ENCODE results near the gene LMO7.

Gene LMO7

DNA sequence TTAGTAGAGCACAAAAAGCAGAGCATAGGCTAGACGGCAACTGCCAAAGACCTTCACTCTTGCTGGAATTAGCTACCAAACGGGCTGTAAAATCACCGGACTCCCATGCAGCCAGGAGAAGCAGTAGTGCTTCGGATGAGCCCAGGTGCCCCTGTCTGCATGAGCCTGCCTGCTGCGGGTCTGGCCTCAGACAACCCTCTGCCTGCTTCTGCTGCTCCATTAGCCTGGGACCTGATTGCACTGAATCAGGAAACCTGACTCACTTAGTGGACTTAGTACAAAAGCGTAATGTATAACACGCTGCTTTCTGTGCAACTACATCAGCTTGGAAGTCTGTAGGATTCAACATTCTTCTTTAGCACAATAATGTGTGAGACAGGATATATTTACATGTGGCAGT is 170.0 kb downstream of the LMO7 start:
- no peak for DNase-seq

DNA sequence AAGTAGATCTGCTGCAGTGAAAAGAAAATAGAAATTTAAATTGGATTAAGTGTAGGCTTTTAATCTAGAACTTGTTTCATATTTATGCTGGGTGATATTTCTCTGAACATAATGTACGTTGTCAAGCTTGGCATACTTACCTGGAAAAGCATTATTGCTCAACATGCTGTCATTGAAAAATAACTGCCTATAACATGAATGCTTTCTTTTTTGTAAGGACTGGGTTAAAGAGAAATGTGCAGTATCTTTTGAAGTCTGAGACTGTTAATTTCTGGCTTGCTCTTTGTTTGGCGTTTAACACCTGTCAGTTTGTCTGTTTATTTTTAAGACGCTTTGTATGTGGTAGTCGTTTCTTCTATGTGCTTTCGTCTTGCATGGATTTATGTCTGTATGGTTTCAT is 175.2 kb downstream of the LMO7 start:
- DNase-seq = no peak

DNA sequence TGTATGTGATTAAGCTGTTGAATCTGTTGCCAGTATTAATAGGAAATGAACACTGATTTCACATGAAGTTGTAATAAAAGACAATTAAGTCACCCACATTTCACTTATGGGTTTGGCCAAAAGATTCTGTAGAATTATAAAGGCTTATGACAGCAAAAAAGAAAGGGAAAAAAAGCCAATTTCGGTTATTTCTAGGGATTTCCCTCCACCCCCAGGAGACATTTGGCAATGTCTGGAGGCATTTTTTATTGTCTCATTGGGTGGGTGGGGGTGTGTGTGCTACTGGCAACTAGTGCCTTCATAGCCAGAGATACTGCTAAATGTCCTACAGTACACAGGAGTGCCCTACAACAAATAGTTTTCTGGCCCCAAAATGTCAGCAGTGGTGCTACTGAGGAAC is 175.7 kb downstream of the LMO7 start:
- no peak for DNase-seq

DNA sequence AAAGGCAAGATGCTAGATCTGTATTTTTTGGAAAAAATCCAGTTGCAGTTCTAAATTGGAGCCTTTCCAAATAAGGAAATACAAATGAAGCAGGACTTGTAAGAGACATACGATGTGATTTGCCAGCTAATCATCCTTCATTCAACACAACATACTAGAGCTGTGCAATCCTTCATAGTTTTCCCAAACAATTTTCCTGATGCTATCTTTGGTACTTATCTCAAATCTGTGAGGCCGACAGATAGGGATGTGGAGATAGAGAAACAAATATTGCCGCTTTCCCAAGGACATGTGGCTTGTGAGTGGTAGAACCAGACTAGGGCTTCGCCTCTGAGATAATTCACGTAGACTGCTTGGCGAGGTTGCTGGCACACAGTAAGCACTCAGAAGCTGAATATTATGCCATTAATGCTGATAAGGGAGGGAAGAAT is 176.6 kb downstream of the LMO7 start:
- no peak for DNase-seq

DNA sequence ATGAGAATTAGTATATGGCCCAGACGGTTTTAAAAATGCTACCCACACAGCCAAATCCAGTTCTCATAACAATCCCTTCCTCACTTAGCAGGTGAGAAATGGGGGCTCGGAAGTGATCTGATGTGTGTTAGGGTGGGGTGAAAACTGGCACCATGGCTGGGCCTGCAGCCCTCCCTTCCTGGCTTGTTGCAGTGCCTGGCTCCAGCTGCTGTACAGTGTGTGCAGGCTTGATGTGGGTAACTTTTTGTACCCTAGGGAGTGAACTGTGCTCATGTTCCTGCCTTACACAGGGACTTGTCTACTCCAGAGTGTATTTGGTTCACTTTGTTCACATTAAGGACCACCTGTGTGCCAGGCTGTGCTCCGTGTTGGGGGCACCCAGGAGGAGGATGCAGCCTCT is 177.2 kb downstream of the LMO7 start:
- no peak for DNase-seq

DNA sequence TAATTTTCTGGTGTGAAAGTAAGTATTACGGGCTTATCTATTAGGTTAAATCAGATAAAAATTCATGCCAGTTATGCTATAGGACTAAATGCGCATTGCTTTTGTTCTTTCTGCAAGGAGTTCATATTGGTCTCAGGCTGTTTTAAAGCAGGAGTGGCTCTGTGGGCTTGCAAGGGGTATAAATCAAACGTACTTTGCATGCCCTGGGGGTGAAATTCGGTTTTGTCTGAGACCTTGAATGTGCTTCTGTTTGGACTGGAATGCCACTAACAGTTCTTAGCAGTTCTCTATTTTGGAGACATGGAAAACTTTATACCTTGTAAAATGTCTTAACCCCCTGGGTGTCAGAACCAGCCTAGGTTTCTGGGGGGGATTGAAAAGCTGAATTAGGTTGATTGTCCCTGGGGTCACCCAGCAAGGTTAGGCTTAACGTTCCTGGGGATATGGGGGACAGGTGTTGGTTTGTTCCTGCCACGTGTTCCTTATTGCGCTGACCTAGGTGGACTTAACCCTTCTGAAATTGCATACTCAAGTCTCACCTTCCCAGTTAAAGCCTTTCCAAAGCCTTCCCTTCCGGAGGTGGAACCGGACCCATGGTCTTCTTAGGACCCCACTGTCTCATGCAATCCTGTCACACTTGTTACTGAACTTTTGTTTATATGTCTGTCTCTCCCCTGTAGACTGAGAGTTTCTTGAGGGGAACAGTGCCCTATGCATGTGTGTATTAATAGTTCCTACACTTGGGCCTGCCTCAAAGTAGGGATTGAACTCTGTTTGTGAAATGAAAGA is 182.2 kb downstream of the LMO7 start:
- DNase-seq = no peak

DNA sequence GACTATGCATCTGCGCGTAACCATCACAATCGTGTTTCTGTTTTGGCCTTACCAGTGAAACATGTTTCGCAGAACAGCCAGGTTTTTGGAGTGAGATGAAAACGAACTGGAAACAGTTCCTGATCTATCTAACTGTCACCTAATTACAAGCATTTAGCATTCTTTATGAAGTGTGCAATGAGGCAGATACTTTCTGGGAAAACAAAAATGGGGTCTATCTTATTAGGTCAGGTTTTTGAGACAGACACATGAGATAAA is 182.8 kb downstream of the LMO7 start:
- DNase-seq = no peak

DNA sequence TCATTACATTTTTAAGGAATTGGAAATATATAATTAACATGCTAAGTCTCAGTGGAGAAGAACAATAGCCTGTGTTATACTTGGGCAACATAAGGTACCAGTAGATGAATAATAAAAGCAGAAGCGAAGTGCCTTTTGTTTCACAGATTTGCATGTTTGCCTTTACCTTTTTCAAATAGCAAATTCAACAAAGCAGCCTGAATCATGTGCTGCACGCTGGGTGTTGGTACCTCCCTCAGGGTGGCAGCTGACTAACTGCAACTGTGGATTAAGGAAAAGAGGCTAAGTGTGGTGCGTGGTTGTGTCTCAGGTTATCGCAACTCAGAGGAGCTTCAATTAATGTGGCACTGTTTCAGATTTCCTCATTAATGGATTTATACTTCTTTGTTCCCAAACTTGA is 189.0 kb downstream of the LMO7 start:
- no peak for DNase-seq

DNA sequence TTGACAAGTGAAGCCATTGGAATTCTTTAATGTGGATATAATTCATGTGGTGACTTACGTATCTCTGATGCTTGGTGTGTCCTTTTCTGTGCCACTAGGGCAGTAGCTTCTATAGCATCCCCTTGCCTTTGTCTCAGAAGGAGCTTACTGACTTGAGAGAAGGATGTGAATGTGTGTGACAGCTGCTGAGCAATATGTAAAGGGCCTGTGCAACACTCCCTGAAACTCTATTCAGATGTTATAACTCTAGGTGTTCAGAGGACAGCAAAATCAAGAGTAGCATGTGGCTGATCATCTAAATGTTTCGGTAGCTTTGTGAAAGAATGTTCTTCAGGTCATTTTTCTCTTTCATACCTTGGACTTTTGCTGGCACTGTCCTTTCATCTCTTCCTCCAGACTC is 189.5 kb downstream of the LMO7 start:
- DNase-seq = no peak

DNA sequence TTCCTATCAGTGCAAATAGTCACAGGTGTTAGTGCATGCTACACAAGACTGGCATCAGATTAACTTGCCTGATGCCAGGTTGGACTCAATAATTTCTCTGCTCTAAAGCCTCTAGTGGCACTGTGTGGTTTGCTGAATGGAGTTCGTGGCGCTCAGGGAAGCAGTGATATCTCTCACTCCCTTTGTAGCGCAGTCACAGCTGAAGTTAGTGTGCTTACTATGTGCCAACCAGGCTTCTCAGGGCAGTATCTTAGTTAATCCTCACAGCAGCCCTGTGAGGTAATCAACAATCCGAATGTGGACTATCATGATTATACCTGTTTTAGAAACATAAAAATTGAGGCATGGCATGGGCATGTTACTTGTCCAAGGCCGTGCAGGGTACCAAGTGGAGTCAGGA is 190.3 kb downstream of the LMO7 start:
- no peak for DNase-seq

DNA sequence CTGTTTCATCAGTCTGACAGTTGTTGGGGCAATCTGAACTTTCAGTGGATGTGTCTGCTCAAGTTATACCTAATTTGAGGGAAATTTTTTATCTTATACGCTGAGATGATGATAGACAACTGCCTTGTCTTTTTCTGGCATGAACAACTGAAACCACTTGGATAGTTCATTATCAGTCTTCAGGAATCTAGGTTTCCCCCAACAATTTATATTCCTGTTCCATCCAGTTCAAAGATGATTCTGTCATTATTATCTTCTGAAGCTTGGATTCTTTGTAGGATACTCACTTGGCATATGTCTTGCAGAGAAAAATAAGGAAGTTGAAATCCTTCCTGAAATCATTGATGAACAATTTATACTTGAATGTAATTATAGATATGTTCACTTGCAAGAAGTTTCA is 193.7 kb downstream of the LMO7 start:
- no peak for DNase-seq

DNA sequence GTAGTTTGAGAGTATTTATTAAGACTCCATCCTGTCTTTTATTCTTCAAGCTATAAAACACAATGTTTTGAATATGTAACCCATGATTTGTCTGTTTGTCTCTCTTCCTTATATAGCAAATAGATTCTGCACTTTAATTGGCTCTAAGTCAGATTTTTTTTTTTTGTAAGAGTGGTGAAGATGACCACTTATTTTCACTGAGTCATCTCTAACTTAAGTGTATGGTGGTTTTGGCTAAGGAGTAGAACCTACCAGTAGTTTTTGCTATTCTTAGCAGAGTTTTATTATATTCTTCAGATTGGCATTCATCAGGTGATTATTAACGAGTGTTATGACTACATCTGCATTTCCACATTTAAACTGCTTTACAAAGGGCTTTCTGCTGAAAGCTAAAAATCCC is 194.7 kb downstream of the LMO7 start:
- no peak for DNase-seq

DNA sequence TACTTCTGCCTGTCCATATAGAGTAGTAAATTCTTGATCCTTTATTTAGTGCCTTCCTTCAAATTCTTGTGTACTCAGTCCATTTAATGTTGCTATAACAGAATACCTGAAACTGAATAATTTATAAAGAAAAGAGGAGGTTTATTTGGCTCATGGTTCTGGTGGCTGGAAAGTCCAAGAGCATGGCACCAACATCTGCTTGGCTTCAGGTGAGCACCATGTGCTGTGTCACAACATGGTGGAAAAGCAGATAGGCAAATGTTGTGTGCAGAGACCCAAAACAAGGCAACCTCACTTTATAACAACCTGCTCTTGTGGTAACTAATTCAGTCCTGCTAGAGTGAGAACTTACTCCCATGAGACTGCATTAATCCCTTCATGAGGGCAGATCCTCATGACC is 195.3 kb downstream of the LMO7 start:
- no peak for DNase-seq

DNA sequence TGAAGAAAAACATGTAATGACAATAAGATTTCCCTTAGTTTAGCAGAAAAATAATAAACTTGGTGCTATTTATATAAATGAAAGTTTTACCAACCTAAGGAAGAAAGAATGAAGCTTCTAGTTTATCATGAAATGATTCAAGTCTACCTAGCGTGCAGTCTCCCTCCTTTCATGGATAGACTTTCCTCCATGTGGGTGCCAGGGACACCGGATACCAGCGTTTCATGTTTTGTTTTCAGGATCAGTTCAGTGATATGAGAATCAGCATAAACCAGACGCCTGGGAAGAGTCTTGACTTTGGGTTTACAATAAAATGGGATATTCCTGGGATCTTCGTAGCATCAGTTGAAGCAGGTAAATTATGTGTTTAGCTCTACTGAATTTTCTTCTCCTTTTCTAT is 196.7 kb downstream of the LMO7 start:
- no peak for DNase-seq

DNA sequence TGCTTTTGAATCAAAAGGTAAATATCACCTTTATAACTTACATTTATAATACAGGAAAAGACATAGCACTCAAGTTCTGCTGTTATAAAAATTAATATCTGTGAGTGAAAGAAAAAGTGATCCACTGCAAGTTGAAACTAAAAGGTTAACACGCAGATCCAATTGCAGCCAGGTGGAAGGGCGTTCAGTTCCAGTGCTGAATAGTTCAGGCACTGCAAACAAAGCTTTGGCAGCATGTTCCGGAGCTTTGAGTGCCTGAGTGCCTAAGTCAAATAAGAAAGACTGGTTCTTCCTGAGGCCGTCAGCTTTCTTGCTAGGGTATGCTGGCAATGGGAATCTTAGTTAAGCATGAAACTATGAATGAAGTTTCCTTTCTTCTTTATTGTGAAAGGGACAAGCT is 200.3 kb downstream of the LMO7 start:
- no peak for DNase-seq

DNA sequence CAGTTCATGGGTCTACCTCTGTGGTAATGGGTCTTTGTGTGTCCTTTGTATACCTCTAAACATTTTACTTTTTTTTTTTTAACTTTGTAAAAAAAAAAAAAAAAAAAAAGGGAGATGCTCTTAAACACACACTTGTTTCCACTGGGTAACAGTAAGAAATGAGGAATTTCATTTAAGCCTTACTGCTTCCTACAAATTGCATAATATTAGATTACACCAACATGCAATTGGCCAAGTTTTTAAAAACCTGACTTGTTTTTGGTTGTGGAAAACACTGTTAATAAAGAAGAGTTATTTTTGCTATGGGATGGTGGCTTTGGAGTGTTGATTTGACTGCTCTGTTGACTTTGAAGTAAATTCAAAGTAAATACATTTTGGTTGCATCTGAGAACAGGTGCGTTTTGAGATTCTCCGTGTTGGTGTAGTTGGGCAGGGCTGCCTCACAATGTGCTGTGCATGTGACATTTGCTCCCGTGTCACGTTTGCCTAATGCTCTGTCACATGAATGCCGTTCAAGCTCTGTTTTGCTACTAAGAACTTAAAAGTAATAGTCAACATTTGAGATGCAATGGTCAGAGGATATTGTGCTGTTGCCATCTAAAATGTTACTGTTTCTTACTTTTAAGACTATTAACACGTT is 202.4 kb downstream of the LMO7 start:
- no peak for DNase-seq

DNA sequence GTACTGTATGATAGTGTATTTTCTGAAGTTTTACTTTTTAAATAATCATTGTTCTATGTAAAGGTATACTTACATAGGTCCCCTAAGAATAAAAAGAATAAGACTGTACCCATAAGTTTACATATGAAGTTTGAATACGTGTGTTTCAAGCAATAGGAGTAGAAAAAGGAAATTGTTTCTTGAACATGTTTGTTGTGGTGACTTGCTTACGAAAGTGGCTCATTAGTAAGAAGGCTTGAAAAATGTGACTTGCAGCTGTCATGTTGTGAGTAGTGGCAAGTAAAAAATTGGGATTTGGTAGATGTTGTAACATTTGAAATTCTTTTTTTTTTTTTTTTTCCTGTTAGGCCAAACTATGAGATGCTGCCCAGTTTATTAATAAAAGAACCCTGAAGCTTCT is 203.3 kb downstream of the LMO7 start:
- no peak for DNase-seq

DNA sequence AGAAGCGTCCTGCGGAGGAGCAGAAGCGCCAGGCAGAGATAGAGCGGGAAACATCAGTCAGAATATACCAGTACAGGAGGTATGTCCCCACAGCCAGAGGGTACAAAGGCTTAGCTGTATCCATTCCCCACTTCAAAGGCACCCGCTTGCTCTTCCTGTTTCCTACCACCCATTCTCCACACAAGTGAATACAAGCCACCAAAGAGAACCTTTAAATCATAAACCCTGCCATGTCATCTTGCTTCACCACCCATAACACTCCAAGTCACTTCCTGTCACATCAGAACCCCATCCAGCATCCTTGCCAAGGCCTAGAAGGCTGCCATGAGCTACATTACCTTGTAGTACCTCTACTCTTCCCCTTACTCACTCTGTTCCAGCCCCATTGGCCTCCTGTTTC is 205.8 kb downstream of the LMO7 start:
- DNase-seq = no peak

DNA sequence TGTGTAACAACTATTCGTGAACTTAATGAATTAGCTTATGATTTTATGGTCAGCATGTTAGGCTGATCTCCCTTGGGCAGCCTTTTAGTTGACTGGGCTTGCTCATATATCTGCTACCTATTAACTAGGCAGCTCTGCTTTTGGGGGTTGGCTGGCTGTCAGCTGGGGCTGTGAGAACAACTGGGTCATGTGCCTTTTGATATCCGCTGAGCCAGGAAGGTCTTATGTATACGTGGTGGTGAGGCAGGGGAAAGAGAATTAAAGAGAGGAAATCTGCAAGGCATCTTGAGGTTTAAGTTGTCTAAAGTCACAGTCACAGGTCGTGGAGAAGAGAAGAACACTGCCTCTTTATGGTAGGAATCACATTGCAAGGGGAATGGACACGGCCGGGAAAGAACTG is 206.9 kb downstream of the LMO7 start:
- no peak for DNase-seq

DNA sequence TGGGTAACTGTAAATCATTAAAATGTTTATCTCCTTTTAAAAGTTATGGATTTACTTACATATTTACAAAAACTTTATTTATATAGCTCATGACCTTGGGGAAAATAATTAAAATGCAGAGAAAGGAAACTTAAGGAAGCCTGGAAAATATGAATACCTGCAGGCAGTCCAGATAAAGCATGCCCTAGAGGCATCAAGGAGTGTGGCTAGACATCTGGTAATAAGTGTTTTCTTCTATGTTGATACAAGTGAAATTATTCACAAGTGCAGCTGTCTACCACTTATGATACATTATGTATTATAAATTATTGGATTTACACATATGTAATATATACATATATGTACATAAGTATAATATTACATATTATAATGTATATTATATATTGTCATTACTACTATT is 207.9 kb downstream of the LMO7 start:
- no peak for DNase-seq

DNA sequence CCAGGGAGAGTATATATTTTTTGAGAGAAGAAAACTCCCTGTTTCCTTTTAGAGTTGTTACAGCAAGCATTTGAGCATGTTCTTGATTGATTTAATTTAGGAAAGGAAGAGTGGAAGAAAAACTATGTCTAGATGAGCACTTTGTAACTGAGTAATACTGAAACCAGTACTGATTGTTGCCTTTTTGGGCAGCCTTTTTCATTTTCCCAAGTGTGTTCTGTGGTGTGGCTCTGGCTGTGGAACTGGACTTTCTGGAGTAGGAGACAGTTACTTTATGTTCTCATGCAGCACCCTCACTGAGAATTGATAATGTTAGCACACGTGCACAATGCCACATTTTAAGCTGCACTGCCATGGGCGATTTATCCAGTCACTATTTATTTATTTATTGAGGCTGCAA is 211.5 kb downstream of the LMO7 start:
- no peak for DNase-seq

DNA sequence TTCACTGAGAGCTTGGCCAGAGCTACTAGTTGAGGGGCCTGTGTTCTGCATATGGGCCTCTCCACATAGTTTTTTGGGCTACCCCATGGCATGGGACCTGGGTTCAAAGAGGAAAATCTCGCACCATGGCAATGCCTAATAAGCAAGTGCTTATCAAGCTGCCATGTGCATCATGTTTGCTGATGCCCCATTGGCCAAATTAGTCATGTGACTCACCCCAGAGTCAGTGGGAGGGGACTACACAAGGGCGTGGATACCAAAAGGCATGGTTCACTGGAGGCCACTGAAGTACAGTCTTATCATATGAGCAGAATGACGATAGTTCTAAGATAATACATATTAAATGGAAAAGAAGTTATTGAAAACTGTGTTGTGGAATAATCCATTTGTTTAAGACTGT is 214.8 kb downstream of the LMO7 start:
- no peak for DNase-seq

DNA sequence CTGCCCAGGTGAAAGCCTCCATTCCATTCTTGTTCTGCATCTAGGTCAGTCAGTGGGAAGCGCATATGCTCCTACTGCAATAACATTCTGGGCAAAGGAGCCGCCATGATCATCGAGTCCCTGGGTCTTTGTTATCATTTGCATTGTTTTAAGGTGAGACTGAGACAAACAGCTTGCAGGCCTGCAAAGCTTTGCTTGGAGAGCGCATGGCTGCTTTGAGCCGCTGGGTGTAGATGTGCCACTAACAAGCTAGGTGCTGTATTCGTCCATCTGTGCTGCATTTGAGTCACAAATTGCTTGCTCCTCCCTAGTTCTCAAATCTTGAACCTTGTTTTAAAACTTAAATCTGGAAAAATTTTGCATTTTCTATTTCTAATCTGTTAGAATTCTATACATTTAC is 219.1 kb downstream of the LMO7 start:
- no peak for DNase-seq

DNA sequence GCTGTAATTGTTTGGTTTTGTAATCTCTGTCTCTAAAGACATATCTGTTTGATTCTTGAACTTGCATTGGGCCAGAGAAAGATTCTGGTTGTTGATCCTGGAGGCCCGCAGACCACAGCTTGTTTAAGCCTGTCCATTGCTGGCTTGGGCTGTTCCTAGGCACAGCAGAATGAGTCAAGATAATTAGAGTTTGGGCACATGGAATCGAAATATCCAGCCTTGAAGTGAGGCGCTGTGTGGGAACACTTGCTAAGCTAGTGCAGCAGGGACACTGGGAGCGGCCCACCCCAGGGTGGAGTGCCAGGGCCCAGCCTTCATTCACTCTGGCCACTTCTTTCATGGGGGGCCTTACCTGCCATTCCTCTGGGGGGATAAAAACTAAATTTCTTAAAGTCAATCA is 219.7 kb downstream of the LMO7 start:
- DNase-seq = no peak

DNA sequence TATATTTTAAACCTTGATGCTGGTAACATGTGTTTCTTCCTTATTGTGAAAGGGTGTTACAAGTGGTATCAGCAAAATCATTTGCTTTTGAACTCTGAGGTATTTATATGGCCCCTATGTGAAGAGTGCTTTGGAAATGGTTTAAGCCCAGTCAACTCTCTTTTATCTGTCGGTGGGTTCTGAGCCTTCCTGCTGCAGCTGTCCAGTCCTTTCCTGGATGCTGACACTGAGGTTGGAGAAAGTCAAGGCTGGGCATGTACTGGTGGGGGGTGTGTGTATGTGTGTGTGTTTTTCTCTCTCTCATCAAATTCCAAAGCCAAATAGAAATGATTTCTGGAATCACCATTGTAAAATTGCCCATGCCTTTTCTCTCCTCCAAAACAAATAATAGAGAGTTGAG is 221.2 kb downstream of the LMO7 start:
- no peak for DNase-seq
